Activated CD4-positive, alpha-beta T cell treated with anti-CD3 and anti-CD28 coated beads for 36 hours (primary cell): ENCODE measurements around the gene TBL1X. TPM values are rescaled to one million over a fixed set of nuclear protein-coding genes. Genes with fewer than 3 reads are reported as not detected.

Source experiments
- ATAC-seq: fragments of 200-7000 bp; cut with Tn5 transposase; one replicate; pipeline ENCODE4 v1.10.0; 2021; ENCODE audit warnings: mild to moderate bottlenecking, moderate library complexity
- CTCF ChIA-PET: fragments of 350-600 bp; sonication (Branson Sonifier 250); formaldehyde crosslinking; loops from one replicate; lab custom pipeline; 2021; ENCODE audit warnings: antibody characterized with exemption; lab: Charles Lee
- POLR2A ChIA-PET: fragments of 350-600 bp; sonication (Branson Sonifier 250); formaldehyde crosslinking; loops from one replicate; lab custom pipeline; 2021; ENCODE audit warnings: antibody characterized with exemption, inconsistent platforms; lab: Charles Lee
- DNase-seq: peaks from one replicate; pipeline ENCODE4 v3.0.0-alpha.2; 2020
- H3K27ac Mint-ChIP-seq: one replicate; pipeline ENCODE4 v1.8.0; 2021; ENCODE audit warnings: mixed read lengths
- H3K27me3 Mint-ChIP-seq: one replicate; pipeline ENCODE4 v1.8.0; 2021; ENCODE audit warnings: mixed read lengths
- H3K36me3 Mint-ChIP-seq: one replicate; pipeline ENCODE4 v1.8.0; 2021; ENCODE audit warnings: low read depth, mixed read lengths
- H3K4me1 Mint-ChIP-seq: one replicate; pipeline ENCODE4 v1.8.0; 2021; ENCODE audit warnings: mixed read lengths
- H3K4me3 Mint-ChIP-seq: one replicate; pipeline ENCODE4 v1.8.0; 2021; ENCODE audit warnings: mild to moderate bottlenecking, moderate library complexity, mixed read lengths
- H3K9me3 Mint-ChIP-seq: one replicate; pipeline ENCODE4 v1.8.0; 2021; ENCODE audit warnings: low read depth, mixed read lengths
- intact Hi-C, 2 experiments: fragments of 100-400 bp; cut with DNase I in 1 of 2; cut with micrococcal nuclease in 1 of 2; formaldehyde crosslinking; loops; one replicate each; pipeline versions ENCODE4 v1.14.2 to v1.15.1; 2022 to 2024; cut with DNase I, micrococcal nuclease
- total RNA-seq, 2 experiments: library from RNA; stranded (reverse); gene quantifications; one replicate each; pipeline ENCODE4 v1.2.3, GENCODE V29; 2021

Gene TBL1X
- total RNA-seq, 2 experiments from 2014 or later = 21.2 to 24.2 TPM

DNA sequence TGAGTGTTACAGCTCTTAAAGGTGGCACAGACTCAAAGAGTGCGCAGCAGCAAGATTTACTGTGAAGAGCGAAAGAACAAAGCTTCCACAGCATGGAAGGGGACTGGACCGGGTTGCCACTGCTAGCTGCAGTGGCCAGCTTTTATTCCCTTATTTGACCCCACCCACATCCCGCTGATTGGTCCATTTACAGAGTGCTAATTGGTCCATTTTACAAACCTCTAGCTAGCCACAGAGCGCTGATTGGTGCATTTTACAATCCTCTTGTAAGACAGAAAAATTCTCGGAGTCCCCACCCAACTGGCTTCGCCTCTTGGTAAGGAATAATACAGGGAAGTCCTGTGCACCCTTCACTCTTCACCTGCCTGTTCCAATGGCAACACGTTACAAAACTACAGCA is 319.5 kb downstream of the TBL1X start:
- POLR2A ChIA-PET = no interaction called here
- Mint-ChIP-seq H3K4me1 (no peaks in the 10 kb centered on the region), H3K36me3 (no peaks in the 10 kb centered on the region), H3K27ac (no peak overlapping the region), H3K27me3 (peaks cover 28% of the 10 kb centered on the region), H3K9me3 (no peaks in the 10 kb centered on the region), H3K4me3 (no peak overlapping the region)
- no peak for DNase-seq
- intact Hi-C loops = no loop called here
- CTCF ChIA-PET = no interaction called here
- no peak for ATAC-seq

- peaks cover 31% of the 10 kb centered on the region for H3K27me3 Mint-ChIP-seq
- intact Hi-C loops = no loop called here
- ATAC-seq (no peak), DNase-seq (no peak)
- ChIA-PET CTCF (interaction anchor here (0.5 kb wide), 1 partner anchor 361 kb away, joined by 3 read pairs; no protein-coding TSS in a partner anchor), POLR2A (no interaction called here)
- no peaks in the 10 kb centered on the region for H3K9me3 Mint-ChIP-seq
- H3K36me3 Mint-ChIP-seq = no peaks in the 10 kb centered on the region
- H3K4me1 Mint-ChIP-seq = no peaks in the 10 kb centered on the region
- no peak overlapping the region for H3K4me3 Mint-ChIP-seq
- no peak overlapping the region for H3K27ac Mint-ChIP-seq
Observed at GRCh38 chrX:9785254-9785943, 320.5 kb downstream of the TBL1X start.

DNA sequence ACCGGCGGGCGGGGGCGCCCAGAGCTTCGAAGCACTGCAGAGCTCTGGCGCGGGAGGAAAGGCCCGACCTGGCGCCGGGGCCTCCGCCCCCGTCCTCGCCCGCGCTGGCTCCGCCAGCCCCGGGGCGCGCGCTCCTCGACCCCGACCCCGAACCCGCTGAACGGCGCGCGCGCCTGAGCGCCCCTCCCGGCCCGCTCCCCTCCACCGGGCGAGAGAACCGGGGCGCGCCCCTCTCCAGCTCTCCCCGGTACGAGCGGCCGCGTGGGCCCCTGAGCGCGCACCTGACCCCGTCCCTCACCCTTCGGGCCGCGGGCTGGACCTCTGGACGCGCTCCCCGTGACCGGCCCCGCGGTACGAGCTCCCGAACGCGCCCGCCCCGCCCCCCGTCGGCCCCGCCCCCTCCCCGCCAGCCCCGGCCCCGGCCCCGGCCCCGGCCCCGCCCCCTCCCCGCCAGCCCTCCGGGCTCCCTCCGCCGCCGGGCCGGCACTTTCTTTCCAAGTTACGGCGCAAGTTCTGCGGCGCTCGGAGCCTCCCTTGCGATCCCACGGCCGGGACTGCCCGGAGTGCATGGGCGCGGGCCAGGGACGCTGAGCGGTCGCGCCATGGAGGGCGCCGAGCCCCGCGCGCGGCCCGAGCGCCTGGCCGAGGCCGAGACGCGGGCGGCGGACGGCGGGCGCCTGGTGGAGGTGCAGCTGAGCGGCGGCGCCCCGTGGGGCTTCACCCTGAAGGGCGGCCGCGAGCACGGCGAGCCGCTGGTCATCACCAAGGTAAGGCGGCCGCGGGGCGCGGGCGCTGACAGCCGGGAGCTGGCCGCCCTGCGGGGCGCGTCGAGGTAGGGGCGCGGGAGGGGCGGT is 321.3 kb downstream of the TBL1X start, which contains the start of gene SHROOM2:
TSS of gene SHROOM2 (plus strand) at position 486 of the 854 bp plus-strand sequence. CDS start at position 603, 117 bp downstream.
- DNase-seq = peak; percentile 10
- intact Hi-C loops = no loop called here
- no peak for ATAC-seq
- Mint-ChIP-seq H3K27me3 (peaks cover 33% of the 10 kb centered on the region), H3K36me3 (no peaks in the 10 kb centered on the region), H3K9me3 (no peaks in the 10 kb centered on the region), H3K27ac (no peak within 1 kb of the TSS), H3K4me1 (no peaks in the 10 kb centered on the region), H3K4me3 (no peak within 1 kb of the TSS)
- ChIA-PET POLR2A (no interaction called here), CTCF (interaction anchor here (0.5 kb wide), 1 partner anchor 360 kb away, joined by 3 read pairs; no protein-coding TSS in a partner anchor)

DNA sequence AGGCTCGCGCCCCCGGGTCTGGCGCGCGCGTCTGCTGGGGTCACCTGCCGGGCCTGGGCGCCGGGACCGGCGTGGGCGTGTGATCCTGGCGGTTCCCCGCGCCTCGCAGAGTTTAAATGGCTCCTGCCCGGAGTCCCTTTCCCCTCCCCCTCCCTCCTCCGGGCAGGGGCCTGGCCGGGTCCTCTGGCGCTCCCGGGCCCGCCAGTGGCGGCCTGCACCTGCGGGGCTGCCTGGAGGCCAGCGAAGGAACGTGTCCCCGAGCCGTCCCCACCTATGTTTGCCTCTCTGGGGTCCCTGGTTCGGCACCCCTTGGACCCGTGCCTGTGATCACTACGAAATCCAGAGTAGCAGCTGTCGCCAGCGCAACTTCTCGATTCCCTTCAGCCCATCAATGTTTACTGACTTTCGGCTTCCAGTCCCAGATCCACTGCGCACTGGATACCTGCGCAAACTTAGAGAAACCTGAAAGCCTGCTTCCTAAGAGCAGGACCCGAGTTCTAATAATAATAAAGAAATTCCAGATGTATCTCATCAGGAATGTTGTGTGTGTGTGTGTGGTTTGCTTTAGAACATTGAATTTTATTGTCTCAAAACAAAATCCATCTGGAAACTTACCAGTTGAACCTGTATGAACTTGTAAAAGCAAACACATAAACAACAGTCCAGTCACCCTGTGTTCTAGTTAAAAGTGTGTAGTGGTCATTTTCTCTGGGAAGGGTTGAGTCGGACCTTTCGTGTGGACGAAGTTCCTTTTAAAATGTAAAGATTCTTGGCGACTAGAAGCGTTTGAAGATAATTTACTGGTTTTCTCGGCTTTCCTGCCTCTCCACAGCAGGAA is 322.2 kb downstream of the TBL1X start:
- H3K9me3 Mint-ChIP-seq = no peaks in the 10 kb centered on the region
- no peaks in the 10 kb centered on the region for H3K36me3 Mint-ChIP-seq
- ChIA-PET POLR2A (no interaction called here), CTCF (no interaction called here)
- H3K27me3 Mint-ChIP-seq = peaks cover 33% of the 10 kb centered on the region
- intact Hi-C loops = no loop called here
- no peak overlapping the region for H3K4me3 Mint-ChIP-seq
- H3K4me1 Mint-ChIP-seq = no peaks in the 10 kb centered on the region
- ATAC-seq (no peak), DNase-seq (peak; percentile 4)
- no peak overlapping the region for H3K27ac Mint-ChIP-seq

DNA sequence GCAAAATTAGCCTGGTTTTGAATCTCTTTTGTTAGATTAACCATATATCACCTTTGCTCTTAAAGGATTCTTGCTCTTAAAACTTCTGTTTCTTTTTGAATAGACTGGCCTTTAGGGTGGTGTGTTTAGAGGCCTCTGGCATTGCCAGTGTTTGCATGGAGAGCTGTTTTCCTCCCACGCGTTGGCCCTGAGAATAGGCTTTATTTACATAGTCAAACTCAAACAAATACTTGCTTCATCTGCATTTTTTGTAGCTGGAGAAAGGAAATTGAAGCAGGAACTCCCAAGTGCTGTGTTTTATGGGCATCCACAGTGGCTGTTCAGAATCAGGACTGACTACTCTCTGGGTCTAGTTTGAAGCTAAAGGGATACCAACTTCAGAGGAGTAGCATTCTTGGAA is 324.1 kb downstream of the TBL1X start:
- POLR2A ChIA-PET = no interaction called here

GRCh38 chrX:9789555-9789954 is 324.7 kb downstream of the TBL1X start:
- H3K4me3 Mint-ChIP-seq = no peak overlapping the region
- CTCF ChIA-PET = no interaction called here
- intact Hi-C loops = no loop called here
- peaks cover 28% of the 10 kb centered on the region for H3K27me3 Mint-ChIP-seq
- ATAC-seq (no peak), DNase-seq (no peak)
- POLR2A ChIA-PET = no interaction called here
- H3K36me3 Mint-ChIP-seq = no peaks in the 10 kb centered on the region
- H3K27ac Mint-ChIP-seq = no peak overlapping the region
- no peaks in the 10 kb centered on the region for H3K9me3 Mint-ChIP-seq
- H3K4me1 Mint-ChIP-seq = no peaks in the 10 kb centered on the region

More for the DNA sequence above, 324.1 kb downstream of the TBL1X start:
- Mint-ChIP-seq H3K27me3 (peaks cover 32% of the 10 kb centered on the region), H3K9me3 (no peaks in the 10 kb centered on the region), H3K4me3 (no peak overlapping the region), H3K27ac (no peak overlapping the region), H3K36me3 (no peaks in the 10 kb centered on the region), H3K4me1 (no peaks in the 10 kb centered on the region)
- DNase-seq (no peak), ATAC-seq (no peak)
- CTCF ChIA-PET = no interaction called here
- intact Hi-C loops = no loop called here
